Measurements from ENCODE around the gene FMN1.
"Not testable (repeated sequence)": the region's sequence is repeated elsewhere in the genome, so short reads cannot be mapped to it uniquely, and the experiment has no call there.

The FMN1 gene

GRCh38 chr15:32859996-32860395, 334.5 kb downstream of the FMN1 start:
- no peak for DNase-seq (ENCODE audit: low spot score)

- no peak for DNase-seq (ENCODE audit: low spot score)
These were observed 335.3 kb downstream of the FMN1 start for GRCh38 chr15:32859251-32859650.

GRCh38 chr15:32857732-32858131, 336.8 kb downstream of the FMN1 start:
- DNase-seq (ENCODE audit: low spot score), result no peak

GRCh38 chr15:32856753-32857152, 337.8 kb downstream of the FMN1 start:
- DNase-seq (ENCODE audit: low spot score), result no peak

GRCh38 chr15:32855942-32856341, 338.6 kb downstream of the FMN1 start:
- no peak for DNase-seq (ENCODE audit: low spot score)

- no peak for DNase-seq (ENCODE audit: low spot score)
These were observed 340.9 kb downstream of the FMN1 start for GRCh38 chr15:32853592-32853991.

GRCh38 chr15:32852771-32853170, 341.7 kb downstream of the FMN1 start:
- no peak for DNase-seq (ENCODE audit: low spot score)

- DNase-seq (ENCODE audit: low spot score), result no peak
These were observed 342.5 kb downstream of the FMN1 start for GRCh38 chr15:32852017-32852416.

GRCh38 chr15:32851572-32851971, 342.9 kb downstream of the FMN1 start:
- DNase-seq (ENCODE audit: low spot score), result no peak

GRCh38 chr15:32849769-32850668, 344.5 kb downstream of the FMN1 start:
- no peak for DNase-seq (ENCODE audit: low spot score)

- not testable (repeated sequence) for DNase-seq (ENCODE audit: low spot score)
These were observed 347.8 kb downstream of the FMN1 start for GRCh38 chr15:32846671-32847070.

GRCh38 chr15:32844118-32844711, 350.3 kb downstream of the FMN1 start:
- DNase-seq (ENCODE audit: low spot score), result no peak

- no peak for DNase-seq (ENCODE audit: low spot score)
These were observed 351.2 kb downstream of the FMN1 start for GRCh38 chr15:32843219-32843815.

GRCh38 chr15:32842081-32842480, 352.4 kb downstream of the FMN1 start:
- DNase-seq (ENCODE audit: low spot score), result no peak

- DNase-seq (ENCODE audit: low spot score), result no peak
These were observed 353.8 kb downstream of the FMN1 start for GRCh38 chr15:32840507-32841245.

GRCh38 chr15:32838820-32839219, 355.7 kb downstream of the FMN1 start:
- DNase-seq (ENCODE audit: low spot score), result no peak

GRCh38 chr15:32838338-32838737, 356.2 kb downstream of the FMN1 start:
- no peak for DNase-seq (ENCODE audit: low spot score)

GRCh38 chr15:32837935-32838334, 356.6 kb downstream of the FMN1 start:
- DNase-seq (ENCODE audit: low spot score), result no peak

- no peak for DNase-seq (ENCODE audit: low spot score)
These were observed 360.4 kb downstream of the FMN1 start for GRCh38 chr15:32834156-32834555.

GRCh38 chr15:32833379-32833821, 361.1 kb downstream of the FMN1 start:
- DNase-seq (ENCODE audit: low spot score), result no peak

GRCh38 chr15:32831485-32831884, 363.0 kb downstream of the FMN1 start:
- no peak for DNase-seq (ENCODE audit: low spot score)

GRCh38 chr15:32830241-32830640, 364.3 kb downstream of the FMN1 start:
- no peak for DNase-seq (ENCODE audit: low spot score)
